PC-3 (cell line): ENCODE measurements around the gene AGAP1.

Experiments used
- EZH2 ChIP-seq: fragments of 300-600 bp; sonication (generic); IDR thresholded peaks from one replicate; pipeline ENCODE4 v1.6.1; 2017; ENCODE audit warnings: antibody characterized with exemption, mild to moderate bottlenecking, low read length; ENCODE audit not compliant: unreplicated experiment
- TF ChIP-seq, protein P1 (sequence below): fragments of 300-600 bp; sonication (generic); conservative IDR thresholded peaks from 2 replicates; pipeline ENCODE4 v1.5.1; 2017; ENCODE audit warnings: antibody characterized with exemption, low read depth, mild to moderate bottlenecking, low read length

DNA sequence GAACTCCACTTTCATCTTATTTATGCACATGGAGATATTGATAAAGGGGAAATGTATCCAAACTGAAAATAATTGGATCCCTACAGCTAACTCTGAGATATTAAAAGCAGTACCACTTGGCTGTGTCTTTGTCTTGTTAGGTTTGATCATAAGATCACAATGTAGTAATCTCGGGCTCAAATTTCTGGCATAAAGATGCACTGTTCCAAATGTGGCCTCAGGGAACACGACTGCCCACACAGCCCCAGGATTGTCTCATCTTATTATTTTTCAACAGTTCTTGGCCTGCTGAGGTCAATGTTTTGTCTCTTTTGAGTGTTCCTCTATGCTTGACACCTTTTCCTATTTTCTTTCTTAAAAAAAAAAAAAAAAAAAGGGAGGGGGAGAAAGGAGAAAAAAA lies 560.3 kb downstream of the AGAP1 start:
- TF ChIP-seq, protein P1, sequence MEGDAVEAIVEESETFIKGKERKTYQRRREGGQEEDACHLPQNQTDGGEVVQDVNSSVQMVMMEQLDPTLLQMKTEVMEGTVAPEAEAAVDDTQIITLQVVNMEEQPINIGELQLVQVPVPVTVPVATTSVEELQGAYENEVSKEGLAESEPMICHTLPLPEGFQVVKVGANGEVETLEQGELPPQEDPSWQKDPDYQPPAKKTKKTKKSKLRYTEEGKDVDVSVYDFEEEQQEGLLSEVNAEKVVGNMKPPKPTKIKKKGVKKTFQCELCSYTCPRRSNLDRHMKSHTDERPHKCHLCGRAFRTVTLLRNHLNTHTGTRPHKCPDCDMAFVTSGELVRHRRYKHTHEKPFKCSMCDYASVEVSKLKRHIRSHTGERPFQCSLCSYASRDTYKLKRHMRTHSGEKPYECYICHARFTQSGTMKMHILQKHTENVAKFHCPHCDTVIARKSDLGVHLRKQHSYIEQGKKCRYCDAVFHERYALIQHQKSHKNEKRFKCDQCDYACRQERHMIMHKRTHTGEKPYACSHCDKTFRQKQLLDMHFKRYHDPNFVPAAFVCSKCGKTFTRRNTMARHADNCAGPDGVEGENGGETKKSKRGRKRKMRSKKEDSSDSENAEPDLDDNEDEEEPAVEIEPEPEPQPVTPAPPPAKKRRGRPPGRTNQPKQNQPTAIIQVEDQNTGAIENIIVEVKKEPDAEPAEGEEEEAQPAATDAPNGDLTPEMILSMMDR: no peak
- no peak for TF ChIP-seq EZH2
